HG03521 (cell line): Measurements from ENCODE around the gene DNAAF1.

ENCODE experiments used
- ATAC-seq: cut with Tn5 transposase; IDR thresholded peaks from one replicate; pipeline ENCODE4 v1.9.1; 2021; ENCODE audit warnings: mild to moderate bottlenecking, moderate library complexity; ENCODE audit not compliant: unreplicated experiment

DNAAF1 gene

DNA sequence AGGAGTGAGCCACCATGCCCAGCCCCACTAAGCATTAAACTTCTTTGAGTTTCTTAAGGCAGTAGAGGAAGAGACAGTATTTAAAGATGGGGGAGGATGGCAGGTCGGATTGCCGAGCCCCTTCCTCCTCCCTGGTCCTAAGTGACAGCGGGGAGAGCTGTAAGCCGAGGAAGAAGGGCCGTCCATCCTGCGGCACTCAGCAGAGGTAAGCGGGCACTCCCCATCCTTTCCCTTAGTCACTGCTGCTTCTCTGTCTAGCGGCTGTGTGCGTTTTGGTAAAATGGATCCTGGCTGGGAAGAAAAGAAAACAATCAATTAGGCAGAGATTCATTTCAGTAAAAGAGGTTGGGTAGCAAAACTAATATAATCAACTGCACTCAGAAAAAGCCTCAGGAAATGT, 13.9 kb downstream of the DNAAF1 start:
- ATAC-seq: no peak

DNA sequence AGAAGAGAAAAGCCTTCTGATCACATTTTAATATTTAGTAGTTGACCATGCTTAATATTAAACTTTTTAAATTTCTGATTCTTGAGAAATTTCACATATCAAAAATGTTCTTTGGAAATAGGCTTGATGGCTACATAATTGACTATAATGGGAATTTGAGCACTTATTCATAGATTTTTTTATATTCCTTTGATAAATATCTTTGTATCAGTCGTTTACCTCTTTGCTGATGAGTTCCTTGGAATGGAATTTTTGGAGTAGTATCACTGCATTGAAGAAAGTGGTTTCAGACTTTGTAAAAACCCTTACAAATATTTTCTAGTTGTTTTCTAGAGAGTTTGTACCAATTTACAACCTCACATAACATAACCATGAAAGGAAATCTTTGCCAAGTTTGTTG, 14.7 kb downstream of the DNAAF1 start:
- no peak for ATAC-seq

DNA sequence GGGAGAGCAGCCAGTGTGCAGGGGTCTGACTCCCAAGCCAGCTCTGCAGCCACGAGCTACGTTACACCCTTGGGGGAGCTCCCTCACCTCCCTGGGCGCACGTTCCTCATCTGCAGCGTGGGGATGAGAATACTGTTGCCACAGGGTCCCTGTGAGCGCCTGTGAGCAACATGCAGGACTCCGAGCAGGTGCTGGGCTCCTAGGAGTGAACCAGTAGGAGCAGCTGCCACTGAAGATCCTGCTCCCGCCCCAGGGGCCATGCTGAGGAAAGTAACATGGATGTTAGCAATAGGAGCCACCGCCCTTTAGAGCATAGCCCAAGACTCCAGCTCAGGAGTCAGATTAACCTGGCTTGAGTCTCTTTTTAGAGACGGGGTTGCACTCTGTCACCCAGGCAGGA, 15.9 kb downstream of the DNAAF1 start:
- ATAC-seq: no peak

DNA sequence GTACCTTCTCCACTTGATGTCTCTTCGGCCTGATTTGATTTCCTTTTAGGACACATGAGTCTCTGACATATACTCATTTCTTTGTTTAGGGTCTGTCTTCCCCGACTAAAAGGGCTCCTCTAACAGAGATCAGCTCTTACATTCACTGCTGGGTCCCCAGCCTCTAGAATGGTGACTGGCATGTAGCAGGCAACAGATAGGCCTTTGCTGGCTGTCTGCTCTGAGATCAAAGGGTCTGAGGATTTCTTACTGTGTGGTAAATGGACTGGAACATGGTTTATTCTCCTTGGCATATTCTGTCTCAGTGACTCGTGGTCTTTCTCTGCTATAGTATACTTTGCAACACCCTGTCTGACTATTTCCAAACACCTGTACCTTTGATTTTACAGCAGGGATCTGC, 16.7 kb downstream of the DNAAF1 start:
- no peak for ATAC-seq

DNA sequence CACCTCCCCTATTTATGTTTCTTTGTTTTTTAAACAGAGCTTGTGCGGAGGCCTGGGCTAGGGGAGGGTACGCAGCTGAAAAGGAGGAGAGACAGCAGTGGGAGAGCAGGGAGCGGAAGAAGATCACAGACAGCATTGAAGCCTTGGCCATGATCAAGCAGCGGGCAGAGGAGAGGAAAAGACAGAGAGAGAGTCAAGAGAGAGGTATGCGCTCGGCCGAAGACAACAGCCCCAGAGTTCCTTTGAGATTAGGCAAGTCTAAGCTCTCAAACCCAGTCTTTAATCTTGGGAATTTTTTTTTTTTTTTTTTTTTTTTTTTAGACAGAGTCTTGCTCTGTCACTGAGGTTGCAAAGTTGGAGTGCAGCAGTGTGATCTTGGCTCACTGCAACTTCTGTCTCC, 20.6 kb downstream of the DNAAF1 start:
- ATAC-seq: no peak

DNA sequence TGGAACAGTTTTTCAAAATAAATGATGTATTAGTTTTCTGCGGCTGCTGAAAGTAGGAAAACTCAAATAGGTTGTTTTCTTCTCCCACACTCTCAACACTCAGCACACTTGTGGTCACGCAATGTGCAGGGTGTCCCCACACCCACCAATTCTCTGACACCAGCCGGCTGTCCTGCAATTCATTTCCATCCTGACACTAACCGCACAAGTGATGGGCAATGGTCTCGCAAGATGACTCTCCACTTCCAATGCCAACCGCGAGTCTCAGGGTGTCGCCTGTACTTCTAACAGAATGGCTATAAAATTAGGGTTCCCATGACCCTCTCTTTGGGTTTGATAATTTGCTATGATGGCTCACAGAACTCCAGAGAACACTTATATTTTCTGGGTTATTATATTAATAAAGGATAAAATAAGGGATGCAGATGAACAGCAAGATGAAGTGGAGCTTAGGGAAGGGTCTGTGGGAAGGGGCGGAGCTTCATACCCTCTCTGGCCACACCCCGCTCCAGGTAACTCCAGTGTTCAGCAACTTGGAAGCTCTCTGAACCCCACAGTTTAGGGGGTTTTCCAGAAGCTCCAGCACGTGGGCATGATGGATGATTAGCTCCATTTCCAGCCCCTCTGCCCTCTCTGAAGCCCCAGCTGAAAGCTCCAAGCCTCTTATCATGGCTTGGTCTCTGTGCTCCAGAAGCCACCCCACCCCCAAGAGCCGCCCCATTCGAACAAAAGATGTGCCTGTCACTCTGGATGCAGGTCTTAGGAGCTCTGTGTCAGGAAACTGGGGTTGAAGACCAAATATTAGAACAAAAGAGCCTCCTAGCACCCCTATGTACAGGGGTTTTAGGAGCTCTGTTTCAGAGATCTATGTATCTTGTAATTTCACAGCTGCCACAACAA, 21.9 kb downstream of the DNAAF1 start:
- ATAC-seq: no peak

DNA sequence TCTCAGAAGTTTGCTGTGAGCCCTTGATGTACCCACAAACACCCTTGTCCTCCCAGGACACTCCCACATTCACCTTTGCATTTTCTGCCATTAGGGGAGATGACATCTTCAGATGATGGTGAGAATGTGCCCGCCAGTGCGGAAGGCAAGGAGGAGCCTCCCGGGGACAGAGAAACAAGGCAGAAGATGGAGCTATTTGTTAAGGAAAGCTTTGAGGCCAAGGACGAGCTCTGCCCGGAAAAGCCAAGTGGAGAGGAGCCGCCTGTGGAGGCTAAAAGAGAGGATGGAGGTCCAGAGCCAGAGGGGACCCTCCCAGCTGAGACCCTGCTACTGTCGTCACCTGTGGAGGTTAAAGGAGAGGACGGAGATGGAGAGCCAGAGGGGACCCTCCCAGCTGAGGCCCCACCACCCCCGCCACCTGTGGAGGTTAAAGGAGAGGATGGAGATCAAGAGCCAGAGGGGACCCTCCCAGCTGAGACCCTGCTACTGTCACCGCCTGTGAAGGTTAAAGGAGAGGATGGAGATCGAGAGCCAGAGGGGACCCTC, 24.7 kb downstream of the DNAAF1 start:
- ATAC-seq: no peak

DNA sequence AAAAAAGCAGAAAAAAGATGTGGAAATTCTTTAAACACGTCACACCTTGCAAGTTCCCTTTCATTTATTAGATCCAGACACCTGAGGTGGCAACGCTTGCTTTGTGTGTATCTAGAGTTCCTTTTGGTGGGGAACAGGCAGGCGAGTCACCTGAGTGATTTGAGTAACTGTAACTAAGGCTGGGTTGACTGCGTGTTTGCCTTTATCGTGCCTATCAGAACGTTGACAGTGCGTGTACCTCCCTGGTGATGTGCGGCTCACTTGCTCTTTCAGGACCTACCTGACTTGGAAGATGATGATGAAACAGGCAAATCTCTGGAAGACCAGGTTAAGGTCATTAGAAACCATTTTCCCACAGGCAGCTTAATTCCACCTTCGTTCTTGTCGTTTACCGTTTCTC, 29.3 kb downstream of the DNAAF1 start:
- no peak for ATAC-seq

DNA sequence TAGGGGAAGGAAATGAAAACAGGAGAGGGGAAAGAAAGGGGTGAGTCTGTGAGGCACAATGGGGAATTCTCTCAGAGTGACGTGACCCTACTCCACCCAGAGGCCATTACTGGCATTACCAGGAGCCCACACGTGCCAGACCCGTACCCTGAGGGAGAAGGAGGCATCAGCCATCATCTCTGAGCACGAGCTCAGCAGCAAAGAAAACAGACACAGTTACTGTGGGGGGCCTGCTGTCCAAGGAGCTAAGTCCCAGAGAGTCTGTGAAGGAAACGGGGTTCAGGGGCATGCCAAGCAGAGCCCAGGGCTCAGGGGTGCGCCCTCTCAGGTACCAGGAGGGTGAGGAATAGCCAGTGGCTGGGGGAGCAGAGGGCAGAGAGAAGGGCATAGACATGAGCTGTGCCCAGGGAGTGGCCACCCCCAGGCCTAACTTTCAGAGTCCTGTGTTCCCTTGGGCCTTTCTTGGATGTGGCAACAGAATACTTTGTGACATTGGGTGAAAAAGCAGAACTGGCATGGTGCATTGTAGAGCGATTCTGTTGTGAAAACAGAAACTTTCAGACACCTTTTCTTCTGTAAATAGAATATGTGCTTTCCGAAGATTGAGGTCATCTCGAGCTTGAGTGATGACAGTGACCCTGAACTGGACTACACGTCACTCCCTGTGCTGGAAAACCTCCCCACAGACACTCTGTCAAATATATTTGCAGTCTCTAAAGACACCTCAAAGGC, 30.4 kb downstream of the DNAAF1 start:
- peak; percentile 74 for ATAC-seq

DNA sequence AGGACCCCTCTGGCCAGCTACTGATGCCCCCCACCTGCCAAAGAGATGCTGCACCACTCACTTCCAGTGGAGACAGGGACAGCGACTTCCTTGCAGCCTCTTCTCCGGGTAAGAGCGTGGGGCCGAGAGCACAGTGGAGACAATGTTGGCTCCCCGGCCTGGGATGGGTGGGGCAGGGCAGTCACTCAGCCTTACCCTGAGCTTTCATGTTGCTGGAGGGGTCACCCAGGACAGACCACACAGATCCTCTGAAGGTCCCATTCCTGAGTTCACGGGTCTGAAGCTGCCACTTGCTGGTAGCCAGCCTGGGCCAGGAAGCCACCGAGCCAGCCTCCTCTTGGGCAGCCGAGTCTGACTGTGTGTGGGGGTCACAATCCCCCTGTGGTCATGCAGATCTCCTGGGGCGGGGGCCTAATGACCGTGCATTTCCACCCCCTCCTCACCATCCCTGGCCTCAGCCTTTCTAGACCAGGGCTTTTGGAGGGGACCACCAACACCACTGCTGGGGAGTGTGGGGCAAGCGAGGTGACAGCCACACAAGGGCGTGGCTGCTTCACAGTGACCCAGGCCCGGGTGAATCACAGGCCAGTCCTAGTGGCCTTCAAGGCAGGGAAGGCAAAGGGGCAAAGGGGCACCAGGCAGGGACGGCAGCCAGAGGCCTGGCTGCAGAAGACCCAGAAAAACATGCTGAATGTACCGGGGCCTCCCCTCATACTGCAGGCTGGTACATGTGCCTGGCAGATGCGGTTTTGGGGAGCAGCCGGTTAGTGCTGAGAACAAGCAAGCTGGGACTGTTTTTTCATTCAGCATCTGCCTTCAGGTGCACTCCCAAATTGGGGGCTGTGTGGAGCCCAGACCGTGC, 31.3 kb downstream of the DNAAF1 start:
- no peak for ATAC-seq

DNA sequence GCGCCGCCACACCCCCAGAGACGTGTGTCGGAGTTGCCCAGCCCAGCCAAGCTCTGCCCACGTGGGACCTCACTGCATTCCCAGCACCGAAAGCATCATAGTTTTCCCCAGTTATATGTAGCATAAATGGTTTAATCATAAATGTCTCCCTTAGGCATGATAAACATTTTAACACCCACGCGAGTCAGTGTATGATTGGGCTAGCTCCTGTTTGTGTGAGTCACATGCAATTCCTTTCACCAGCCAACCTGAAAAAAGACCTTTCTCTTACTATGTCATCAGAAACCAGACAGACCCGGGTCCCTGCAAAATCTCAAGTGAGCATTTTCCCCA, 32.6 kb downstream of the DNAAF1 start:
- ATAC-seq: no peak

DNA sequence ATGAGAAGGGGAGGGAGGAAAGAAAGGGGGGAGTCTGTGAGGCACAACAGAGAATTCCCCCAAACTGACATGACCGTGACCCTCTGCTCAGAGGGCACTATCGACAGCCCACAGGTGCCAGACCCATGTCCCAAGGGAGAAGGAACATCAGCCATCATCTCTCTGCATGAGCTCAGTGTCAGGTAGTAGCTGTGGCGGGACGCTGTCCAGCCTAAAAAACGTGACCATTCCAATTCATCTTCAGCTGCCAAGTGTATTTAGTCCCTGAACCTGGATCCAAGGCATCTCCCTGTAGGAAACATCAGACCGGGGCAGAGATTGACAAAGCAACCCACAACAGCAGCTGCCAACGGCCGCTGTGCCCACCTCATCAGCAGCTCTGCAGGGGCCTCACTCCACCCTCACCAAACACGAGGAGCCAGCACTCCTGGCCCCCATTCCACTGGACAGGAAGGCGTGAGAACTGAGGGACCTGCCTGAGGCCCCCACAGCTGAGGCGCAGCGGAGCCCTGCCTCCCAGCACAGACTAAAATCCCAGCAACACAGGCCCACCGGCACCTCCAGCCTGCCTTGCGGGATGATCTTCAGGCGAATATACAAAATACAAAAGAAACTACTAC, 33.1 kb downstream of the DNAAF1 start:
- ATAC-seq: no peak

DNA sequence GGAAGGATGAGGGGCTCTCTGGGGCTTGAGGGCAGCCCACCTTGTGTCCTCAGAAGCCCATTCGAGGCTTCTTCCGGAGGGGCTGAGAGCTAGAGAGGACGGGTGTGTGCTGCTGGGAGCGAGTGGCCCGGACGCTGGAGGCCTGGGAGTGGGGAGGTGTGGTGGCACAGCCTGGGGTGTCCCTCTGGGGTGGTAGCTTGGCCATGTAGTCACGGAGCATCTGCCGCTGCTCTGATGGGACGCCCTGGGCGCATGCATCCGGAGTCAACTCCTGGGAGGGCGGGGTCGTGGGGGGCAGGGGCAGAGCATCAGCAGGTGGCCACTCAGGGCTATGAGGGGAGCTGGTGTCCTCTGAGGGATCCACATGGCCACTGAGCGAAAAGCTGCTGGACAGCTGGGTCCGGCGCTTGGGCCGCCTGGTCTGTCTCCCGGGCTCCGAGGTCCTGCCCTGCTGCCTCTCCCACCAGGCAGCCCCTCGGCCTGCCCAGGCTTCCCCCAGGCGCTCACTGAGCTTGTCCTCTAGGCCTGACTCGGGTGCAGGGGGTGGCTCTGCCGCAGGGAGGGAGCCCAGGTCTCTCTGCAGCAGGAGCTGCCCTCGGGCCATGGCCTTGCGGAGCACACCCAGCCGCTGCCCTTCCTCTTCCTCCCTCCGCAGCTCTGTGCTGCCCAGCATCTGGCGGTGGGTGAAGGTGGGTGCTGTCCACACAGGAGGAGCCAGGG, 33.9 kb downstream of the DNAAF1 start:
- no peak for ATAC-seq

DNA sequence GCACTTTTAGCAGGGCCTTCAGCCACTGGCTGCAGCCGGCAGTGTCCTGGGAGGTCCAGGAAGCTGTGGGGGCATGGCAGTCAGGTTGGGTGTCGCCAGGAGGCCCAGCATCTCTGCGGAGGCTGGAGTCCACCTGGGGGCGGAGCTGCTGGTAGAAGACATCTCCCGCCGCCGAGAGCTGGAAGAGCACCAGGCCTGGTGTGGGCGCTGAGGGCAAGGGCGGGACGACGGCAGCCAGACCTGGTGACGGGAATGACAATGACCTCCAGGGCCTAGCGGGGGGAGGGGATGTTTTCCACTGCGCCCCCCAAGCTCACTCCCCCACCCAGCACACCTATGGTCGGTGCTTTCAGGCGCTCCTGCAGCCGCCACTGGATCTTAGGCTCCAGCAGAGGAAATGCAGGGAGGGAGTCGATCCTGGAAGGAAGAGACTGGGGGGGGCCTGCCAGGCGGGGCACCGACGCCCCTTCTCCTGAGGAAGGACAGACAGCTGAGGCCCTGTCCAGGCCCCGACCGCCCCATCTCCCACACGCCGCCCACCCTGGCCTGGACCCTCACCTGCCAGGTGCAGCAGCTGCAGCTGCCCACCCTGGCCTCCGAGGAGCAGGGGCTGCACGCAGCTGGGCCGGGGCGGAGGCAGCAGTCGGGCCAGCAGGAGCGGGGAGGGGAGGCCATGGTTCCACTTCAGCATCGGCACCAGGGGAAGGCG, 34.7 kb downstream of the DNAAF1 start:
- no peak for ATAC-seq

DNA sequence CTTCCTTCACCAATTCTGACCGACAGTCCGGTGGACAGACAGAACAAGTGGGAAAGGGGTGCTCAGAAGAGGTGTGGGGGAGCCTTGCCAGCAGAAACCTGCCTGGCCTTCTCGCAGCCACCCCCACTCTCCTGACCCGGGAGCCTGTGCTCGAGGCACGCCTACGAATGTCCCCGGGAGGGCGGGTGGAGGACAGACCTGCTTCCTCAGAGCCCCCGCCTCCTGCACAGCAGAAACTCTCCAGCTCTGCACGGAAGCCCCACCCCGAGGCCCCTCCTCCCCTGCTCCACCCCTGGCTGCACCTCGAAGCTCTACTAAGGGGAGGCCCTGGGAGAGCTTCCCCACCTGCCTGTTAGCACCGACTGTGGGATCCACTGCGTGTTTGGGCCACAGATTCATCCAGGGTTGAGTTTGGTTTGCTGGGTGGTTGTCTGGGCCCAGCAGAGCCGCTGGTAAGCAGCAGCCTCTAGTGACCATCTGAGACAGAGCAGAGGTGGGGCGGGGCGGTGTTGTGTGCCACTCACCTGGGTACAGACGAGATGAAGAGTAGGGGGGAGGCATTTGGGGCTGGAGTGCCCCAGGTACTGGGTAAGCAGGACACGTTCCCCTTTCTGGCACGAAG, 35.5 kb downstream of the DNAAF1 start:
- no peak for ATAC-seq

DNA sequence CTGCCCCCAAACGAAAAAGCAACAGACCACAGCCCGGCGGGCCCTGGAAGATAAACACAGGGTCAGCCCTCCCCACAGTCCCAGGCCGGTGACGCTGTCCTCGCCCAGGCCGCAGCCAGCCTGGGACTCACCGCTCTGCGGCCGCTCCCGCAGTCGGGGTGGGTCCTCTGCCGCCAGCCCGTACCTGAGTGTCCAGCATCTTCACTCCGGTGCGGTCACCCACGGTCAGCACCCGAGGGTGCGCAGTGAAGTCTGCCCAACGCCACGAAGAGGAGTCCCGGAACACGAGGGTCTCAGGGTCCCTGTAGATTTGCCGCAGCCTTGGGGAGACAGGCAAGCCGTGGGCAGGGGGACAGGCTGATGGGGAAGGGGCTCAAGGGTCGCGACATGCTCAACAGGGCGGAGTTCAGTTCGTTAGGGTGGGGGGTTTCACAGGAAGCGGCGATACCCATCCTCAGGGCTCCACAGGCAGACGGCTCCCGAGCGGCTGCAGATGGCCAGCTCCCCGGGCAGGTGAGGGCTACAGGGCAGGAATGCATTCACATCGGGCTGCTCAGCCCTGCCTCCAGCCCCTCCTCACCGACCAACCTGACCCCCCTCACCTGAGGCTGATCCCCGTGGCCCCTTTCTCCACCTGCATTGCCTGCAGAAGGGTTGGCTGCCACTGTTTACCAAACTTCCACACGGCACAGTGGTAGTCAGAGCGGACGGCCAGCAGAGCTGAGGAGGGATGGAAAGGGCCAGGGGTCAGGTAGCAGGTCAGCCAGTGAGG, 36.2 kb downstream of the DNAAF1 start:
- ATAC-seq: no peak

DNA sequence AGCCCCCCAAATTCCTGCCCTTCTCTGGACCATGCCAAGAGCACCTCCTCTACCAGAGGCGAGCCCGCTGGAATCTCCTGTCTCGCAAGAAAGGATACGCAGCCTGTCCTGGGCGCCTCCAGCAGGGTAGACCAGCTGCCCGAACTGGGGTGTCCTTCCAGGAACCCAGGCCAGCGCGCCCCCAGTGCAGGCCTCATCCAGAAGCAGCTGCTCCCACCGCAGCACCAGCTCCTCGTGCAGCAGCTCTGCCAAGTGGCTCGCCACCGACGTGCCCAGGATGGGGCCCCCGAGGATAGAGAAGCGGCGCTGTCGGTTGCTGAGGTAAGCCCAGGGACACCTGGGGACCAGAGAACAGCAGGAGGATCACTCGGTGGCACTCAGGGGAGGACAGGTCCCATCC, 37.0 kb downstream of the DNAAF1 start:
- no peak for ATAC-seq
